Right ventricle myocardium superior (tissue), 1 donor: ENCODE results near the gene GDI1. TPM values are rescaled to one million over a fixed set of nuclear protein-coding genes. Genes with fewer than 3 reads are reported as not detected.
"Not testable (repeated sequence)": the region's sequence is repeated elsewhere in the genome, so short reads cannot be mapped to it uniquely, and the experiment has no call there.

Experiments used
- ATAC-seq: fragments of 200-7000 bp; cut with Tn5 transposase; one replicate; pipeline ENCODE4 v1.9.1; 2020; ENCODE audit warnings: mild to moderate bottlenecking; ENCODE audit not compliant: poor library complexity
- DNase-seq: peaks from one replicate; pipeline ENCODE4 v3.0.0-alpha.2; 2020
- intact Hi-C: fragments of 100-400 bp; cut with DNase I; formaldehyde crosslinking; loops from one replicate; pipeline ENCODE4 v1.11.2; 2022
- long read RNA-seq: library from polyadenylated mRNA; unstranded; transcript quantifications from one replicate; pipeline ENCODE4 v2.0.0, GENCODE V29; 2021
- total RNA-seq: library from RNA; stranded (reverse); fragmentation: NEBNext Ultra II Directional; extraction: Animal tissue kit (Norgen Biotek cat#: 25700); gene quantifications from one replicate; pipeline ENCODE4 v1.2.1, GENCODE V29; 2021
- donor health status: DM: no; HTN: yes; CAD: no; lungs with severe emphysema.

The GDI1 gene
- 70.3 TPM for total RNA-seq
- long read RNA-seq, transcript GDI1-204 (11 exons, 2,474 nt), result major isoform, 226 of 258 reads
- long read RNA-seq, partial matches to known transcripts, result 11 of 258 reads
- long read RNA-seq, other reads (novel, unspliced or antisense), result 20 of 258 reads

GRCh38 chrX:154436983-154437752 is at the start of gene GDI1:
GDI1 (plus strand) TSS chrX:154437154; CDS start chrX:154437255, 101 bp downstream.
- intact Hi-C loops, result no loop called here
- ATAC-seq (peak; percentile 79), DNase-seq (peak; percentile 74)

- DNase-seq, intact Hi-C loops: not testable (repeated sequence)
- peak; percentile 37 for ATAC-seq
These were observed 48.9 kb upstream of the GDI1 start for GRCh38 chrX:154388094-154388493.

GRCh38 chrX:154388649-154389048 is 48.3 kb upstream of the GDI1 start:
- DNase-seq, intact Hi-C loops: not testable (repeated sequence)
- ATAC-seq, result peak; percentile 5

- DNase-seq, intact Hi-C loops: not testable (repeated sequence)
- ATAC-seq, result peak; percentile 88
These were observed 46.9 kb upstream of the GDI1 start for GRCh38 chrX:154389812-154390747.

GRCh38 chrX:154396363-154396762 is 40.6 kb upstream of the GDI1 start:
- DNase-seq, ATAC-seq, intact Hi-C loops: not testable (repeated sequence)

GRCh38 chrX:154396973-154397887 is 39.7 kb upstream of the GDI1 start:
- peak; percentile 82 for ATAC-seq
- peak; percentile 86 for DNase-seq
- intact Hi-C loops, result no loop called here

DNA sequence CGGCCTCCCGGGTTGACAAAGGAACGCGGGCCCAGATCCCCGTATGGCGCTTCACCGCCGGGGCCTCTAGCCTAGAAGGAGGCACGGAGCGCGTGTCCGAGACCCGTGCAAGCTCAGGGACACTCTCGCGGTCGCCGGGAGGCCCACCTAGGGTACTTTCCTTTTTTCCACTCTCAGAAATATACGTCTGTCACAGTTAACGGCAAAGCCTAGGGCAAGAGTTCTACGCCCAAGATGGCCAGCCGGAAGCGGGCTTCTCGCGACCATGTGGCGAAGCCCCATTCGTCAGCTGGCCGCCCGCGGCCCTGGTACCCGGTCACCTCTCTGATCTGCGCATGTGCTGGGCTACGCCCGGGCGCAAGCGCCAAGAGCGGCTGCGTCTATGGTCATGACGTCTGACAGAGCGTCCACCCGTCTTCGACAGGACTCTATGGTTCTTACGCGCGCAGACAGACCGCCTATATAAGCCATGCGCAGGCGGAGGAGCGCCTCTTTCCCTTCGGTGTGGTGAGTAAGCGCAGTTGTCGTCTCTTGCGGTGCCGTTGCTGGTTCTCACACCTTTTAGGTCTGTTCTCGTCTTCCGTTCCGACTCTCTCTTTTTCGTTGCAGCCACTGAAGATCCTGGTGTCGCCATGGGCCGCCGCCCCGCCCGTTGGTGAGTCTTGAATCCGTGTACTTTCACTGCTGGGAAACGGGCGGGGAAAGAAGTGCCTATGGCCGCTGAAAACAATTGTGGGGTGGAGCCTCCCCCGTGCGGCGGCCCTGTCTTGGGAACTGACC is 38.9 kb upstream of the GDI1 start, which contains the start of gene RPL10:
Gene RPL10, plus strand, starts transcription at position 490 of the 780 bp plus-strand sequence. Its CDS starts 143 bp downstream, at position 633.
- DNase-seq (peak; percentile 95), ATAC-seq (peak; percentile 92)
- intact Hi-C loops, result no loop called here

DNA sequence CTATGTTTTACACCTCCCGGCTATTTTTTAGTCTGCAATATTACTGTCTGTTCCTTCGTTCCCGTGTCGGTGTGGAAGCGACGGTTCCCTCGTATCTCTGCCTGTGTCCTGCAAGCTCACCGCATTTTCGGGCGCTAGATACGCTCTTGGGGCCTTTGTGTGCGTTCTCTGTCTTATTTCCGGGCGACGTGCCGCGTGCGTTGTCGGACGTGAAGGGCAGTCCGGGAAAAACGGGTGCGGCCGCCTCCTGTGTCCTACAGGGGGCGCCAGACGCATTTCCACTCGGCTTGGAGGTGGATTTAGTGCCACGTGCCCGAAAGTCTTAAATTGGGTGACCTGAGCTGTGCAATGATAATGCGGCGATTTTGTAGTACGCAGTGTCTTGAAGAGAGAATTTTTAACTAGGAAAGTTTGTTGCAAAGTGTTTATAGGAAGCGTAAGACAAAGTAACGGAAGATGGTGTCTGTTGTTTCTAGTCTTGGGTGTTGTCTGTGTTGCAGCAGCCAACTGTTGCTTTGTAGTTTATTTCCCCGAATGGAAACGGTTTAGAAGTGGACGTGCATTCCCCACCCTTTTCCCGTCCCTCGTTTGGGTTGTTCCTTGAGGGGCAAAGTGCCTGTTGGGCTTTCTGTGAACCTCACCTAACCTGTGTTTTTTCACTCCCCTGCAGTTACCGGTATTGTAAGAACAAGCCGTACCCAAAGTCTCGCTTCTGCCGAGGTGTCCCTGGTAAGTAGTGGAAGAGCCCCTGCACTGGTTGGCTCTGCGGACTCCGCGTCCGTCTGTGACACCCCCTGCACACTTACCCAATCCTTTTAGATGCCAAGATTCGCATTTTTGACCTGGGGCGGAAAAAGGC is 38.1 kb upstream of the GDI1 start:
- ATAC-seq, result peak; percentile 71
- peak; percentile 92 for DNase-seq
- intact Hi-C loops, result no loop called here

GRCh38 chrX:154399527-154400368 is 37.2 kb upstream of the GDI1 start:
- intact Hi-C loops, result loop anchor here (10.0 kb wide), 1 partner anchor 55 kb away; the partner anchor contains the start of gene PLXNA3
- no peak for ATAC-seq
- no peak for DNase-seq

GRCh38 chrX:154400369-154400817 is 36.6 kb upstream of the GDI1 start:
- intact Hi-C loops, result loop anchor here (10.0 kb wide), 1 partner anchor 54 kb away; the partner anchor contains the start of gene PLXNA3
- ATAC-seq, result not testable (repeated sequence)

GRCh38 chrX:154401045-154401799 is 35.7 kb upstream of the GDI1 start:
- DNase-seq (no peak), ATAC-seq (no peak)
- intact Hi-C loops, result loop anchor here (10.0 kb wide), 1 partner anchor 54 kb away; the partner anchor contains the start of gene PLXNA3

More at GRCh38 chrX:154400369-154400817, 36.6 kb upstream of the GDI1 start:
- DNase-seq, result not testable (repeated sequence)

- ATAC-seq, result no peak
- intact Hi-C loops, result loop anchor here (10.0 kb wide), 1 partner anchor 53 kb away; the partner anchor contains the start of gene PLXNA3
- DNase-seq, result no peak
These were observed 34.9 kb upstream of the GDI1 start for GRCh38 chrX:154401918-154402621.

- DNase-seq, result no peak
- ATAC-seq, result no peak
- intact Hi-C loops, result loop anchor here (10.0 kb wide), 1 partner anchor 52 kb away; the partner anchor contains the start of gene PLXNA3
These were observed 34.3 kb upstream of the GDI1 start for GRCh38 chrX:154402622-154403127.
